GM23338 (cell line): ENCODE data around the gene COA1. TPM values are rescaled to one million over a fixed set of nuclear protein-coding genes. Genes with fewer than 3 reads are reported as not detected.

ENCODE experiments used
- ATAC-seq: fragments of 200-7000 bp; cut with Tn5 transposase; 3 replicates; pipeline ENCODE4 v1.9.1; 2020
- DNase-seq: peaks from one replicate; pipeline ENCODE4 v3.0.0-alpha.2; 2015; ENCODE audit warnings: low spot score
- H2AFZ ChIP-seq: fragments of 200-600 bp; sonication (generic); 2 replicates; pipeline ENCODE4 v1.8.0; 2016; ENCODE audit warnings: antibody characterized with exemption, mild to moderate bottlenecking, moderate library complexity
- H3F3A ChIP-seq: fragments of 200-600 bp; sonication (generic); replicated peaks from 2 replicates; pipeline ENCODE4 v1.8.0; 2017; ENCODE audit warnings: antibody characterized with exemption, mixed run types, low read depth
- H3K27ac ChIP-seq: fragments of 200-600 bp; sonication (generic); 2 replicates; pipeline ENCODE4 v1.6.1; 2016; ENCODE audit warnings: low read depth
- H3K27me3 ChIP-seq: fragments of 200-600 bp; sonication (generic); 2 replicates; pipeline ENCODE4 v1.8.0; 2016; ENCODE audit warnings: mild to moderate bottlenecking, mixed run types, moderate library complexity; ENCODE audit not compliant: insufficient read depth
- H3K36me3 ChIP-seq: fragments of 200-600 bp; sonication (generic); 2 replicates; pipeline ENCODE4 v1.8.0; 2016; ENCODE audit warnings: mild to moderate bottlenecking; ENCODE audit not compliant: insufficient read depth
- H3K4me1 ChIP-seq: fragments of 200-600 bp; sonication (generic); 2 replicates; pipeline ENCODE4 v1.8.0; 2016; ENCODE audit warnings: mild to moderate bottlenecking, moderate library complexity; ENCODE audit not compliant: insufficient read depth
- H3K4me2 ChIP-seq: fragments of 200-600 bp; sonication (generic); 2 replicates; pipeline ENCODE4 v1.7.1; 2017; ENCODE audit warnings: mixed run types
- H3K4me3 ChIP-seq: fragments of 200-600 bp; sonication (generic); 2 replicates; pipeline ENCODE4 v1.6.1; 2016; ENCODE audit warnings: mixed run types
- H3K79me2 ChIP-seq: fragments of 200-600 bp; sonication (generic); replicated peaks from 2 replicates; pipeline ENCODE4 v1.8.0; 2017; ENCODE audit warnings: mild to moderate bottlenecking; ENCODE audit not compliant: insufficient read depth
- H3K9me2 ChIP-seq: fragments of 200-600 bp; sonication (generic); 2 replicates; pipeline ENCODE4 v1.8.0; 2017; ENCODE audit not compliant: insufficient read depth
- H4K20me1 ChIP-seq: fragments of 200-600 bp; sonication (generic); replicated peaks from 2 replicates; pipeline ENCODE4 v1.8.0; 2017; ENCODE audit warnings: mild to moderate bottlenecking; ENCODE audit not compliant: insufficient read depth
- H3K27ac Mint-ChIP-seq: 2 replicates; pipeline ENCODE4 v1.8.0; 2020; ENCODE audit warnings: inconsistent platforms, mild to moderate bottlenecking, moderate library complexity, mixed read lengths
- H3K27me3 Mint-ChIP-seq: 3 replicates; pipeline ENCODE4 v1.8.0; 2022; ENCODE audit warnings: low read depth, mild to moderate bottlenecking, moderate library complexity, mixed read lengths, inconsistent platforms; ENCODE audit not compliant: insufficient read depth, poor library complexity
- H3K36me3 Mint-ChIP-seq: 3 replicates; pipeline ENCODE4 v1.8.0; 2021; ENCODE audit warnings: low read depth, mild to moderate bottlenecking, inconsistent platforms, moderate library complexity, mixed read lengths
- H3K4me1 Mint-ChIP-seq: 3 replicates; pipeline ENCODE4 v1.8.0; 2020; ENCODE audit warnings: mild to moderate bottlenecking, inconsistent platforms, mixed read lengths
- H3K4me3 Mint-ChIP-seq: 3 replicates; pipeline ENCODE4 v1.8.0; 2021; ENCODE audit warnings: moderate library complexity, mild to moderate bottlenecking, inconsistent platforms, mixed read lengths
- H3K9me3 Mint-ChIP-seq: 3 replicates; pipeline ENCODE4 v1.8.0; 2020; ENCODE audit warnings: moderate library complexity, mild to moderate bottlenecking, inconsistent platforms, mixed read lengths
- CREB1 ChIP-seq: fragments of 250-450 bp; sonication (Bioruptor Pico); IDR thresholded peaks from 2 replicates; pipeline ENCODE4 v1.5.0; 2020; ENCODE audit warnings: low read depth, mild to moderate bottlenecking, moderate library complexity
- CTCF ChIP-seq, 2 experiments: fragments of 200-600 bp in 1 of 2; sonication (generic) in 1 of 2; conservative IDR thresholded peaks; 2 replicates each; pipeline versions ENCODE4 v1.5.1 to v1.6.1; 2016 to 2017; ENCODE audit warnings: antibody characterized with exemption in 2 of 2, low read depth in 2 of 2, mild to moderate bottlenecking in 2 of 2, moderate library complexity in 1 of 2
- EZH2 ChIP-seq: fragments of 200-600 bp; sonication (generic); IDR thresholded peaks from one replicate; pipeline ENCODE4 v1.8.0; 2017; ENCODE audit warnings: antibody characterized with exemption, mild to moderate bottlenecking, low read depth; ENCODE audit not compliant: unreplicated experiment
- POLR2AphosphoS5 ChIP-seq: IDR thresholded peaks from 2 replicates; pipeline ENCODE4 v1.6.1; 2016; ENCODE audit warnings: antibody characterized with exemption, low read depth
- REST ChIP-seq: IDR thresholded peaks from one replicate; pipeline ENCODE4 v1.6.1; 2018; ENCODE audit warnings: antibody characterized with exemption; ENCODE audit not compliant: unreplicated experiment
- STAT1 ChIP-seq: IDR thresholded peaks from one replicate; pipeline ENCODE4 v1.6.1; 2016; ENCODE audit warnings: antibody characterized with exemption; ENCODE audit not compliant: unreplicated experiment
- ZNF114 ChIP-seq: fragments of 250-450 bp; sonication (Bioruptor Pico); IDR thresholded peaks from 2 replicates; pipeline ENCODE4 v1.5.0; 2020; ENCODE audit warnings: mild to moderate bottlenecking, moderate library complexity
- polyA plus RNA-seq: library from polyadenylated mRNA; unstranded; fragments of >200 nt; fragmentation: Nextera tagmentation; extraction: Ambion mirVana; gene quantifications from 2 replicates; pipeline ENCODE4 v1.2.1, GENCODE V29; 2016
- total RNA-seq: library from RNA; depleted of rRNA; stranded (reverse); fragments of >200 nt; shearing (Covaris generic); gene quantifications from 2 replicates; pipeline ENCODE4 v1.2.3, GENCODE V29; 2014
- TF ChIP-seq, protein P1 (sequence below): fragments of 250-450 bp; sonication (Bioruptor Pico); IDR thresholded peaks from 2 replicates; pipeline ENCODE4 v1.5.0; 2020; ENCODE audit warnings: mild to moderate bottlenecking, moderate library complexity

Gene COA1
- total and polyA plus RNA-seq, 2 experiments from 2014 or later: 156 to 158 TPM

- Histone ChIP-seq H3K4me3 (no peak overlapping the region), H2AFZ (no peak overlapping the region), H4K20me1 (no peaks in the 10 kb centered on the region), H3K27ac (no peak overlapping the region), H3K4me1 (peaks cover 26% of the 10 kb centered on the region), H3K36me3 (no peaks in the 10 kb centered on the region), H3K27me3 (peaks cover 25% of the 10 kb centered on the region), H3F3A (0 out of 2 replicates have a peak, but pooled peaks cover 8% of the 10 kb centered on the region), H3K4me2 (no peak overlapping the region), H3K9me2 (peaks cover 4% of the 10 kb centered on the region; the same call in 1 of the 2 replicates), H3K79me2 (no peaks in the 10 kb centered on the region)
- Mint-ChIP-seq H3K36me3 (no peaks in the 10 kb centered on the region), H3K9me3 (no peaks in the 10 kb centered on the region), H3K4me1 (peaks cover 34% of the 10 kb centered on the region), H3K27me3 (peaks cover 23% of the 10 kb centered on the region), H3K27ac (no peak overlapping the region), H3K4me3 (no peak overlapping the region)
- ATAC-seq (no peak), DNase-seq (no peak)
- no peak for TF ChIP-seq REST
- TF ChIP-seq STAT1: no peak
- no peak for TF ChIP-seq POLR2AphosphoS5
- no peak for TF ChIP-seq ZNF114 (CRISPR knock-in tag)
Observed at GRCh38 chr7:43761938-43762692, 32.8 kb upstream of the COA1 start.

GRCh38 chr7:43761382-43761781 lies 32.1 kb upstream of the COA1 start:
- Mint-ChIP-seq H3K27me3 (peaks cover 26% of the 10 kb centered on the region), H3K4me1 (peaks cover 38% of the 10 kb centered on the region), H3K27ac (no peak overlapping the region), H3K36me3 (no peaks in the 10 kb centered on the region), H3K9me3 (no peaks in the 10 kb centered on the region), H3K4me3 (no peak overlapping the region)
- Histone ChIP-seq H3F3A (0 out of 2 replicates have a peak, but pooled peaks cover 9% of the 10 kb centered on the region), H3K27ac (no peak overlapping the region), H3K27me3 (peaks cover 33% of the 10 kb centered on the region), H2AFZ (no peak overlapping the region), H3K9me2 (peaks cover 4% of the 10 kb centered on the region; the same call in 1 of the 2 replicates), H3K4me3 (no peak overlapping the region), H3K4me2 (no peak overlapping the region), H3K4me1 (peaks cover 26% of the 10 kb centered on the region), H3K79me2 (no peaks in the 10 kb centered on the region), H4K20me1 (no peaks in the 10 kb centered on the region), H3K36me3 (no peaks in the 10 kb centered on the region)
- DNase-seq (no peak), ATAC-seq (no peak)
- no peak for TF ChIP-seq CREB1 (CRISPR knock-in tag)
- TF ChIP-seq, protein P1, sequence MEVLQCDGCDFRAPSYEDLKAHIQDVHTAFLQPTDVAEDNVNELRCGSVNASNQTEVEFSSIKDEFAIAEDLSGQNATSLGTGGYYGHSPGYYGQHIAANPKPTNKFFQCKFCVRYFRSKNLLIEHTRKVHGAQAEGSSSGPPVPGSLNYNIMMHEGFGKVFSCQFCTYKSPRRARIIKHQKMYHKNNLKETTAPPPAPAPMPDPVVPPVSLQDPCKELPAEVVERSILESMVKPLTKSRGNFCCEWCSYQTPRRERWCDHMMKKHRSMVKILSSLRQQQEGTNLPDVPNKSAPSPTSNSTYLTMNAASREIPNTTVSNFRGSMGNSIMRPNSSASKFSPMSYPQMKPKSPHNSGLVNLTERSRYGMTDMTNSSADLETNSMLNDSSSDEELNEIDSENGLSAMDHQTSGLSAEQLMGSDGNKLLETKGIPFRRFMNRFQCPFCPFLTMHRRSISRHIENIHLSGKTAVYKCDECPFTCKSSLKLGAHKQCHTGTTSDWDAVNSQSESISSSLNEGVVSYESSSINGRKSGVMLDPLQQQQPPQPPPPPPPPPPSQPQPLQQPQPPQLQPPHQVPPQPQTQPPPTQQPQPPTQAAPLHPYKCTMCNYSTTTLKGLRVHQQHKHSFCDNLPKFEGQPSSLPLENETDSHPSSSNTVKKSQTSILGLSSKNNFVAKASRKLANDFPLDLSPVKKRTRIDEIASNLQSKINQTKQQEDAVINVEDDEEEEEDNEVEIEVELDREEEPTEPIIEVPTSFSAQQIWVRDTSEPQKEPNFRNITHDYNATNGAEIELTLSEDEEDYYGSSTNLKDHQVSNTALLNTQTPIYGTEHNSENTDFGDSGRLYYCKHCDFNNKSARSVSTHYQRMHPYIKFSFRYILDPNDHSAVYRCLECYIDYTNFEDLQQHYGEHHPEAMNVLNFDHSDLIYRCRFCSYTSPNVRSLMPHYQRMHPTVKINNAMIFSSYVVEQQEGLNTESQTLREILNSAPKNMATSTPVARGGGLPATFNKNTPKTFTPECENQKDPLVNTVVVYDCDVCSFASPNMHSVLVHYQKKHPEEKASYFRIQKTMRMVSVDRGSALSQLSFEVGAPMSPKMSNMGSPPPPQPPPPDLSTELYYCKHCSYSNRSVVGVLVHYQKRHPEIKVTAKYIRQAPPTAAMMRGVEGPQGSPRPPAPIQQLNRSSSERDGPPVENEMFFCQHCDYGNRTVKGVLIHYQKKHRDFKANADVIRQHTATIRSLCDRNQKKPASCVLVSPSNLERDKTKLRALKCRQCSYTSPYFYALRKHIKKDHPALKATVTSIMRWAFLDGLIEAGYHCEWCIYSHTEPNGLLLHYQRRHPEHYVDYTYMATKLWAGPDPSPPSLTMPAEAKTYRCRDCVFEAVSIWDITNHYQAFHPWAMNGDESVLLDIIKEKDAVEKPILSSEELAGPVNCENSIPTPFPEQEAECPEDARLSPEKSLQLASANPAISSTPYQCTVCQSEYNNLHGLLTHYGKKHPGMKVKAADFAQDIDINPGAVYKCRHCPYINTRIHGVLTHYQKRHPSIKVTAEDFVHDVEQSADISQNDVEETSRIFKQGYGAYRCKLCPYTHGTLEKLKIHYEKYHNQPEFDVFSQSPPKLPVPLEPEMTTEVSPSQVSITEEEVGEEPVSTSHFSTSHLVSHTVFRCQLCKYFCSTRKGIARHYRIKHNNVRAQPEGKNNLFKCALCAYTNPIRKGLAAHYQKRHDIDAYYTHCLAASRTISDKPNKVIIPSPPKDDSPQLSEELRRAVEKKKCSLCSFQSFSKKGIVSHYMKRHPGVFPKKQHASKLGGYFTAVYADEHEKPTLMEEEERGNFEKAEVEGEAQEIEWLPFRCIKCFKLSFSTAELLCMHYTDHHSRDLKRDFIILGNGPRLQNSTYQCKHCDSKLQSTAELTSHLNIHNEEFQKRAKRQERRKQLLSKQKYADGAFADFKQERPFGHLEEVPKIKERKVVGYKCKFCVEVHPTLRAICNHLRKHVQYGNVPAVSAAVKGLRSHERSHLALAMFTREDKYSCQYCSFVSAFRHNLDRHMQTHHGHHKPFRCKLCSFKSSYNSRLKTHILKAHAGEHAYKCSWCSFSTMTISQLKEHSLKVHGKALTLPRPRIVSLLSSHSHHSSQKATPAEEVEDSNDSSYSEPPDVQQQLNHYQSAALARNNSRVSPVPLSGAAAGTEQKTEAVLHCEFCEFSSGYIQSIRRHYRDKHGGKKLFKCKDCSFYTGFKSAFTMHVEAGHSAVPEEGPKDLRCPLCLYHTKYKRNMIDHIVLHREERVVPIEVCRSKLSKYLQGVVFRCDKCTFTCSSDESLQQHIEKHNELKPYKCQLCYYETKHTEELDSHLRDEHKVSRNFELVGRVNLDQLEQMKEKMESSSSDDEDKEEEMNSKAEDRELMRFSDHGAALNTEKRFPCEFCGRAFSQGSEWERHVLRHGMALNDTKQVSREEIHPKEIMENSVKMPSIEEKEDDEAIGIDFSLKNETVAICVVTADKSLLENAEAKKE (CRISPR knock-in tag): no peak
- TF ChIP-seq STAT1: no peak
- no peak for TF ChIP-seq CTCF (conservative IDR thresholded peaks at IDR 0.05; ENCODE audit: low read depth in 2 of 2)
- no peak for TF ChIP-seq EZH2
